ENCODE measurements around the gene CROCC2.

The CROCC2 gene

DNA sequence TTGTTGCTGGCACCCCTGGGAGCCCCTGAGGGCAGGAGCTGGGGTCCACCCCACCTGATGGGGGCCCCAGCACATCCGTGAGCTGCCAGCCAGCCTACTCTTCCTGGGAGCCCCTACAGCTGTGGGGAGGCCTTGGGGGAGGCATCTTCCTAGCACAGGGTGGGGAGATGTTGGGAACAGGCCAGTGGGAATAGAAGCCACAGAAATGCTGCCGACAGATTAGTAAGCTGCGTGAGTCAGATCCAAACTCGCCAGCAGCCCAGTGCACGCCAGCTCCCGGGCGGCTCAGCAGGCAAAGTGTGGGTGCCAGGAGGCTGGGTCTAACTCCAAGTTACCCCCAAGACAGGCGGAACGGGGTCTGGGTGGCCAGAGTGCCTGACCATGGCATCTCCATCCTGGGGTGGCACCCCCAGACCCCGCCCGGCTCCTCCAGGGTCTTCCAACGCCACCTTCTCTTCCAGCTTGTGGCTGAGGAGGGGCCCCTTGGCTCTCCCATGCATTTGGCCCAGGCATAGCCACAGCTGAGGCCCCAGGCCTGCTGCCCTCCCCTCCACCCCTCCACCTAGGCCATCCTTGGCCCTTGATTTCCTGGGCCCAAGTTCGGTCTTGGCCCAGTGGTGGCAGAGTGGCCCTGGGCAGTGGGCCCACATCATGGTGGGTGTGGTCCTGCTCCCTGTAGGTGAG, 15.3 kb downstream of the CROCC2 start:
- DNase-seq (ENCODE audit: low read depth in 2 of 2), result no peak

DNA sequence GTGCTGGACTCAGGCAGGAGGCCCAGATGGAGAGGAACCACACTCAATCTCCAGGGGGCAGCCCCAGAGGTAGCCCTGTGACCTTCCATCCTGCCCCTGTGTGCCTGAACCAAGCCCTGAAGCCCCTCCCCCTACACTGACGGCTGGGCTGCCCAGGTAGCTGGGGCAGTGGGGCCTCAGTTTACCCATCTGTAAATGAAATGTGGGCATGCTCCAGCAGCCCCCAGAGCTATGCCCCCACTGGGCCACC, 15.8 kb downstream of the CROCC2 start:
- DNase-seq (ENCODE audit: low read depth in 2 of 2), result no peak

DNA sequence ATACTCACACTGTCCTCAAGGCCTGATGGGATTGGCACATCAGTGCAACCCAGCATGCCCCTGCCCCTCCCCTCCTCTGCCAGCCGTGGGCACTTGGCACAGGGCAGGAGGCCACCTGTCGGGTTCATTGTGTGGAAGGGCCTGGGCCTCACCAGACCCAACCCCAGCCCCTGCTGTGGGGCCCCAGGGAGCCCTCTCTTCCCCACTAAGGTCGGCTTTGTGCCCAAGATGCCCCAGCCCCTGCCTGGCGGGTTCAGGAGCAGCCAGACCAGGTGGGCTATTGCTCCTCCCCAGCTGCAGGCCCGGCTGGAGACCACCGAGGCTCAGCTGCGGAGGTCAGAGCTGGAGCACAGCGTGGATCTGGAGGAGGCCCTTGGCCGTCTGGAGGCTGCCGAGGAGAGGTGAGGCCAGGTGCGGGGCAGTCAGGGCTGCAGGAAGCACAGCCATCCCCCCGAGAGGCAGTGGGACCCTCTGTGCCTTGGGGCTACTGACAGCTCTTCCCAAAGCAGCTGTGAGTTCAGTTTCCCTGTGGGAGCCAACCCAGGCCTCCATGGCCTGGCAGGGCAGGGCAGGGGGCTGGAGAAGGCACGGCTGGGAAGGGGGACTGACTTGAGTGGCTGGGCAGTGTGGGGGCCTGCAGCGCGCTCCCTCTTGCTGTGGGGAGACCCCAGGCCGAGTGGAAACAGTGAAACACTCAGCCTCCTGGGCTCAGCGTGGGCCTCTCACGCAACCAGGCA, 16.3 kb downstream of the CROCC2 start:
- DNase-seq (ENCODE audit: low read depth in 2 of 2), result no peak

DNA sequence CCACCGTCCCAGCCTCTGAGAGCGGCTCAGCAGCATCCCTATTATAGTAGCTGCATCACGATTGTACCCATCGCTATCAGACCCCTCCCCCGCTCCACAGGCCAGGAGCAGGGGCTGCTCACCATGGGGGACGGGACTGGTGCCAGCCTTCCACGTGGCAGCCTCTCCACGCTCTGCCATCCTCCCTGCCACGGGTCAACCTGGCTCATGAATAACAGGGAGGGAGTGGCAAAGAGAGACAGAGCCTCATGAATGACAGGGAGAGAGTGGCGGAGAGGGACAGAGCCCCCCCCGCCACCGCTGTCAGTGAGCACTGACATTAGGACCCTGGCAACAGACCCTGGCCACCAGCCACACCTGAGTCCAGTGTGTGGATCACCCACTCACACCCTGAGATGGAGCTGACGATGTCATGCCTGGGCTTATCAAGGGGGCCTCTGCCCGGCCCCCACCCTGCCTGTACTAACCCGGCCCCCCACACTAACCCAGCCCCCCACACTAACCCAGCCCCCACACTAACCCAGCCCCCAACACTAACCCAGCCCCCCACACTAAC, 16.9 kb downstream of the CROCC2 start:
- DNase-seq (ENCODE audit: low read depth in 2 of 2), result no peak

DNA sequence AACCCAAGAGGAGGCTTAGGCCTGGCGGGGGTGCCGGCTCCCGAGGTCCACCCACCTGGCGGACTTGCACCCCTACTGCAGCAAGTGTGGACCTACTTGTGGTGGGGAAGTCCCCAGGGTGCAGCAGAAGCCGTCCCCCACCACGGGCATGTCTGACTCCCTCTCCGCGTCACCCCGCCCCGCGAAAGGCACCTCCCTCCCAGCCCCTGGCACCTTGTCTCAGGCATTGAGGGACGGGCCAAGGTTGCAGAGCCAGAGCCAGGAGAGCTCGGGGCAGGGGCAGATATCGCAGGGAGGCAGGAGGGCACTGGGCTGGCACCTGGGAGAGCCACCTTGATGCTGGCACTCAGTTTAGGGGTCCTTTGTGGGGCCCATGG, 19.0 kb downstream of the CROCC2 start:
- no peak for DNase-seq (ENCODE audit: low read depth in 2 of 2)

DNA sequence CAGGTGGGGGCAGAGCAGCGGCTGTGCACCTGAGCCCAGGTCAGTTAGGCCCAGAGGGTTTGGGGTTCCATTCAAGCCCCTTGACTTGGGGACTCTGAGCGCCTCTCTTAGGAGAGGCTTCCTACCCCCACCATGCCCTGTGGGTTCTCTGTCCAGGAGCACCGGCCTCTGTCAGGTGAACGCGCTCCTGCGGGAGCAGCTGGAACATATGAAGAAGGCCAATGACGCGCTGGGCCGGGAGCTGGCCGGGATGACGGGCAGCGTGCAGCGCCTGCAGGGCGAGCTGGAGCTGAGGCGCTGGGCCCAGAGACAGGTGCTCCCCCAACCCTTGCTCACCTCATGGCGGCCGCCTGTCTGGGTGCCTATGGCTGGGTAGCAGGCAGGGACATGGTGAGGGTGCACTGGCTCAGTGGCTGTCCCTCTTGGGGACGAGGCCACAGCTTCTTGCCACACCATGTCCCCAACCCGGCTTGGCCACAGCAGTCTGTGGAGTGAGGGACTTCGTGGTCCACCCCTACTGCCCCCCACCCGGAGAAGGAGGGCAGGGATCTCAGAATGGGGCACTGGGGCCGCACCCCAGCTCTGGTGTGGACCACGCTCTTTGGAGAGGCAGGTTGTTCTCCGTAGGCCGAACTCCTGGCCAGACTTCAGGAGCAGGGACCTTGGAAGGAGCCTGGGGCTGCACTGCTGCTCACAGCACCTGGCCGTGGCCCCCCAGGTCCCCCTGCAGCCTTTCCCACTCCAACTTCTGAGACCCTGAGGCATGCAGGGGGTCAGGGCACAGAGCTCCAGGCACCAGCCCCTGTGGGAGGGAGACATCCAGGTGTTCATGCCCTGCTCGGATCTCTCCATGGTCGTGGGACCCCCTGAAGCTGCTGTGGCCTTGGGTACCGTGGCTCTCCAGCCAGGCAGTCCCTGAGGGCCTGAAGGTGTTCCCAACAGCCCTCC, 19.7 kb downstream of the CROCC2 start:
- no peak for DNase-seq (ENCODE audit: low read depth in 2 of 2)

DNA sequence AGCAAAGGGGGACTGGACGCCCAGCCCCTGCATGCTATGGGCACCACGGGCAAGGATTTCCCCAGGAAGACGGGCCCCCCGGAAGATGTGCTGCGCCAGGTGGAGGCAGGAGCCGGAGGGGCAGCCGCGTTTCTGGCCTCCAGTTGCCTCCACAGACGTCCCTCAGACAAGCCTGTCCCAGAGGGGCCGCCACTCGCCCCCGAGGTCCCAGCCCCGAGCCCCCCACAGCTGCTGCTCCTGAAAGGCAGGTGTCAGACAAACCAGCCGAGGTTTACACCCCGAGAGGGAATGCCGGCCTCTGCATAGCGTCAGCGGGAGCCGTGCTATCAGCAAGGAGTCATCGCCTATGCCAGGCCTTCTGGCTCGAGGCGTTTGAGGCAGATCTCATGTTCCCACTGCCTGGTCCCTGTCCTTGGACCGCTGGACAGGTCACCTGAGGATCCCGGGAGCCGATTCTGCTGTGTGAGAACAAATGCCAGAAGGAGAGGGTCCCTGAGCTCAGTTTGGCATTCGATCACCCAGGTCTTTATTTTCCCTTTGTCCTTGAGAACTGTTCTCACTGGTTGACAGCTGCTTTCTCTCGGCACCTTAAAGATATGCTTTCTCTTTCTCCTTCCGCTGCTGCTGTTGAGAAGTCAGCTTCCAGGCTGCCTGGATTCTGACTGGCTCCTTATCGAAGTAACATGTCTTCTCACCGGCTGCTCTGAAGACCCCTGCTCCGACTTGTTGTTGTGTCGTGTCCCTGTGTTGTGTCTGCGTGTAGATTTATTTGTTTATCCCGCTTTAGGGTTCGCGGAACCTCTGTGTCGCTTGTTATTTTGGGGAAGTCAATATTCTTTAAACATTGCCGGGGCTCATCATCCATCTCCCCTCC, 20.6 kb downstream of the CROCC2 start:
- no peak for DNase-seq (ENCODE audit: low read depth in 2 of 2)

DNA sequence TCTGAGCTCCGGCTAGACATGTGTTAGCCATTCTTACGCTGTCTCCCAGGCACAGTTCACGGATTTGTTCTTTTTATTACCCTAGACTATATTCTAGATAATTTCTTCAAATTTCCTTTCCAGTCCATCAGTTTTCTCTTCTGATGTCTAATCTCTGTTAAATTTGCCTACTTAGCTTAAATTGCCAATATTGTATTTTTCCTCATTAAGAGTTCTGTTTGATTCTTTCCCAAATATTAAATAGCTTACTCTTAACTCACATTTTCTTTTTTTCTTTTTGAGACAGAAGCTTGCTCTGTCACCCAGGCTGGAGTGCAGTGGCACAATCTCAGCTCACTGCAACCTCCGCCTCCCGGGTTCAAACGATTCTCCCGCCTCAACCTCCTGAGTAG, 21.2 kb downstream of the CROCC2 start:
- no peak for DNase-seq (ENCODE audit: low read depth in 2 of 2)

DNA sequence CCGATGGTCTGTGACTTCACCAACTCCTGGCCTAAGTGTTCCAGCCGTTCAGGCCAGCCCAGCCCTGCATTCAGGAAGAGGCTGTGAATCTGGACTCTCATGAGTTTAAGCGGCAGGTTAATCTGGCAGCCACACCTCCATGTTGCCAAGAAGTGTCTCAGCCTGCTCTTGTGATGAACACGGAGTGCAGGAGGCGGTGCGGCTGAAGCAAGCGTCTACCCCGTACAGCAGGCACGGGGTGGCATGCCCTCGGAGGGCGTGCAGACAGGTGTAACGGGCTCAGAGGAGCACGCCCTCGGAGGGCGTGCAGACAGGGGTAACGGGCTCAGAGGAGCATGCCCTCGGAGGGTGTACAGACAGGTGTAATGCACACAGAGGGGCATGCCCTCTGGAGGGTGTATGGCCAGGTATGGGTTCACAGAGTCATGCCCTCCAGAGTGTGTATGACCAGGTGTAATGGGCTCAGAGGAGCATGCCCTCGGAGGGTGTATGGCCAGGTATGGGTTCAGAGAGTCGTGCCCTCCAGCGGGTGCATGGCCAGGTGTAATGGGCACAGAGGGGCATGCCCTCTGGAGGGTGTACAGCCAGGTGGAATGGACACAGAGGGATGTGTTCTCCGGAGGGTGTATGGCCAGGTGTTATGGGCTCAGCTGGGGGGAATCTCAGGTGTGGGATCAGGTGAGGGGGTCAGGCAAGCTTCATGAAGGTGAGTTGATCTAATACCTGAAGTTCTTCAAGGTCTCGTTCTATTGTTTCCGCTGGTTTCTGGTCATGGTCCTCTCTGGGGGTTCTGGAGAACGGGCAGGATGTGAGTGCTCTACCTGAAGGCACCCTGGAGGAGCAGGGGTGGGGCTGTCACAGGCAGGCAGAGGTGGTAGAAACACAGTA, 22.6 kb downstream of the CROCC2 start:
- DNase-seq (ENCODE audit: low read depth in 2 of 2), result no peak

DNA sequence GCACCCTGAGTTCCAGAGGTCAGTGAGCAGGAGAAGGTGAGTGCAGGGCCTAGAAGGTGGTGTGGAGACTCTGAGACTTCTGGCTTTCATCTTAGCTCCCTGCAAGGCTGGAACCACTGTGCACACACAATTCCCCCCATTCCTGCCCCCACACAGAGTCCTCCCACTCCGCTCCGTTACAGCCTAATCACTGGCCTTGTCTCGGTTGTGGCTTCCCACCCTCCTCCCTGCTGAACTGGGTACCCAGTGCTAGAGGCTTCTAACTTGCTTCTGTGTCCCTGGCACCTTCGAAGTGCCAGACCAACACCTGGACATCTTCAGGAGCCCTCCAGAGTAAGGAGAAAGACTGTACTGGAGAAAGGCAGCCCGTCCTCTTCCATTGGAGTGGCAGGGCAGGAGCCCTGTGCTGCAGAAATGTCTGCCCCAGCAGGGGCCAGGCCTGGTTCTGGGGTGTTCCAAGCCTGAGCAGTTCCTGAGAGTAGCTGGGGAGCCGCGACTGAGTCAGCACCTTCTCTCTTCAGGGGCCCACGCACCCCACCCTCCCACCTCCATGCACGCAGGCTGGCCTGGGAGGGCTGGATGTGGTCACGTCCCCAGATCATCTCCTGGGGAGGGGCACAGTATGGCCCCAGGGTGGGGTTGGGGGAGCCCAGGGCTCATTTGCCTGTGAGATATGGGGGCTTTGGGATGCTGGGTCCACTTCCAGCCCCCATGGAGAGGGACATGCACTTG, 23.4 kb downstream of the CROCC2 start:
- DNase-seq (ENCODE audit: low read depth in 2 of 2), result no peak

DNA sequence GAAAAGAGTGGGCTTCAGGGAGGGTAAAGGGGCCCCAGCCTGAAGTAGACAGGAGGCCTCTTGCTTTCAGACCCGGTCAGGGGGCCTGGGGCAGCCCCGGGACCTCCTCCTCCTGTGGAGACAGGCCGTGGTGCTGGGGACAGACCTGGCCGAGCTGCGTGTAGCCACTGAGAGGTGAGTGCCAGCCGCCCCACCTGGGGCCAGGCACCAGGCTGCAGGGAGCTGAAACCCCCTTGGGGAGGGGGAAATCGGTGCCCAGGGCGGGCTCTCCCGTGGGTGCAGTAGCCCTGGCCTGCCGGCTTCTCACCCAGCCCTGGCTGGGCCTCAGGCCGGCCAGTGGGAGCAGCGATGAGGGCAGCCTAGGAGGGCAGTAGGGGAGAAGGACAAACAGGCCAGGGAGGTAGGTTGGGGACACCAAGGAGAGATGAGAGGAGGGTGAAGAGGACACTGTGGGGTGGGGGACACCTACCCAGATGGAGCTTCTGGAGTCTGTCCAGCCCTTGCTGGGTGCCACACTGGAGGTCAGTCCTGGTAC, 24.0 kb downstream of the CROCC2 start:
- DNase-seq (ENCODE audit: low read depth in 2 of 2), result no peak

DNA sequence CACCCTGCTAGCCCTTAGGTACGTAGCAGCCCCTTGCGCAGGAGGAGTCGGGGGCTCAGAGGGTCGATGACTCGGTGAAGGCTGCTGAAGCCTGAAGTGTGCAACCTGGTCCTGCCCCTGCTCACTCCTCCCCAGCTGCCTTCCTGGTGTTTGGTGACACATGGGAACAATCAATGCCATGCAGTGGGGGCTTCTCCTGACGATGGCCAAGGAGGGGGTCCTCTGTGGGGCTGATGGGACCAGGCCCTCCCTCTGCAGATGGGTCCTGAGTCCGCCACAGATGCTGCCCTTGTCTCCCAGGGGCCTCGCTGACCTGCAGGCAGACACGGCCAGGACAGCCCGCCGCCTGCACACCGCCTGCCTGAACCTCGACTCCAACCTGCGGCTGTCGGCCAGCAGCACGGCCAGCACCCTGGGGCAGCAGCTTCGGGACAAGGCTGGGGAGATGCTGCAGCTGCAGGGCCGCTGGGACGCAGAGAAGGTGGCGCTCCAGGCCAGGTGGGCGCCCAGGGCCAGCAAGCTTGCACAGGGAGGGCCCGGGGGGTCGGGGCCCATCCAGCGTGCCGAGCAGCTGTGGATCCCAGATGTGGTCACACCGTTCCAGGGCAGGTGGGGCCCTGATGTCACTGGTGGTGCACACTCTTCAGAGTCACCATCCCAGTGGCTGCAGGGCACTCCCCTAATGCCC, 24.6 kb downstream of the CROCC2 start:
- DNase-seq (ENCODE audit: low read depth in 2 of 2), result no peak

DNA sequence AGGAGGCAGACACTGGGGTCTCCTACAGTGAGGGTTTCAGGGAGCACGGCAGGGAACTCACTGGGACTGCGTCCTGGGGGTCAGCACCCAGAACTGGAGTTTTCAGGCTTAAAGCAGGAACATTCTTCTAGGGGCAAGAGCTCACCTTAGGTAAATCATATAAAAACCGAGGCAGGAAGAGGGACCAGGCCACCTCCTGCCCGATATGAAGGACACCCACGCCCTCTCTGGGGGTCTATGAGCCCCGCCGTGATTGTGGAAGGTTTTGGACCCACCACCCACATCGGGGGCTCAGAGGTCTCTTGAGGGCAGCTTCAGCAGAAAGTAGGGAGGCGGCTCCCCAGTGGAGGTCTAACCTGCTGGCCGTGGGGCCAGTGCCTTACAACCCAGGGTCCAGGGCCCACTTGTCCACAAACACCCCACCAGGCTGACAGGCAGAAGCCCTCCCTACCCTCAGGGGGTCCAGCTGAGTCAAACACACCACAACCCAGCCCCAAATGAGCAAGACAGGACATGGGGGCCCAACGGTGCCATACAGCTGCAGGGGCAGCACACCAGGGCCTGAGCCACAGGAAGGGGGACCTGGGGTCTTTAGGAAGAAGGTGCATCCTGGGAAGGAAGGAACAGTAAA, 25.3 kb downstream of the CROCC2 start:
- DNase-seq (ENCODE audit: low read depth in 2 of 2), result no peak

DNA sequence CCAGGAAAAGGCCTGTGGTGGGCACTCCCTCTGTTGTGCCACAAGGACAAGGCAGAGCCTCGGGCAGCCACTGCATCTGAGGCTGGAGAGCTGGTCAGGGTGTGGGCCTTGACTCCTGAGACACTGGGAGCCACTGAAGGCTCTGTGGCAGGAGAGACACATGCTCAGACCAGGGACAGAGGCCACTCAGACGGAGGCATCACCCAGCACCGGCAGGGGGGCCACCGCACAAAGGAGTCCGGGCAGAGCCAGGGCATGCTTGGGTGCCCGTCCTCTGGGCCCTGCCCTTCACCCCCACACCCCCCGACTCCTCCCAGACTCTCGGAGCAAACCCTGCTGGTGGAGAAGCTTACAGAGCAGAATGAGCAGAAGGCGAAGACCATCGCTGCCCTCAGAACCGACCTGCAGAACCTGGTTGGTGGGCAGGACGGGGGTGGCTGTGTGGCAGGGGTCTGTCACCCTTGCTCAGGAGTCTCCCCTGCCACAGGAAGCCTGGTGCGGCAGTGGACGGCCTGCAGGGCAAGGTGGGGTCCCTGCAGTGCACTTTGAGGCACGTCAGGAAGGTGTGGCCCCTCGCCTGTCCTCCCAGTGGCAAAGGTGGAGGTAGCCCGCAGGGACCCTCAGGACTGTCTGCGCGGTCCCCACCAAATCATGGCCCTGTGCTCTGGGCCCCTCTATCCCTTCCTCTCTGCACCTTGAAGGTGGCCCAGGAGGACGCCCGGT, 26.0 kb downstream of the CROCC2 start:
- DNase-seq (ENCODE audit: low read depth in 2 of 2), result no peak

DNA sequence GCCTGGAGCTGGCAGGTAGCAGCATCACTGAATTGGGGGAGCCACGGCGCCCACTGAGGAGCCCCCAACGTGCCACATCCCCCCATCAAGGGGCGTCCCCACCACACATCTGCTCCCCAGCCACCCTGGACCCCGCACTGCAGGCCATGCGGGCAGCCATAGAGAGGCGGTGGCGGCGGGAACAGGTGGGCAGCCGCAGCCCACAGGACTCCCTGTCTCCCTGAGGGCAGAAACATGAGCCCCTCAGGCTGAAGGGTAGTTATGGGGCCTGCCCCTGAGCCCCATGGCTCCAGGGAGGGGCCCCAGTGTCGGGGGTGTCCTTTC, 26.6 kb downstream of the CROCC2 start:
- DNase-seq (ENCODE audit: low read depth in 2 of 2), result no peak

DNA sequence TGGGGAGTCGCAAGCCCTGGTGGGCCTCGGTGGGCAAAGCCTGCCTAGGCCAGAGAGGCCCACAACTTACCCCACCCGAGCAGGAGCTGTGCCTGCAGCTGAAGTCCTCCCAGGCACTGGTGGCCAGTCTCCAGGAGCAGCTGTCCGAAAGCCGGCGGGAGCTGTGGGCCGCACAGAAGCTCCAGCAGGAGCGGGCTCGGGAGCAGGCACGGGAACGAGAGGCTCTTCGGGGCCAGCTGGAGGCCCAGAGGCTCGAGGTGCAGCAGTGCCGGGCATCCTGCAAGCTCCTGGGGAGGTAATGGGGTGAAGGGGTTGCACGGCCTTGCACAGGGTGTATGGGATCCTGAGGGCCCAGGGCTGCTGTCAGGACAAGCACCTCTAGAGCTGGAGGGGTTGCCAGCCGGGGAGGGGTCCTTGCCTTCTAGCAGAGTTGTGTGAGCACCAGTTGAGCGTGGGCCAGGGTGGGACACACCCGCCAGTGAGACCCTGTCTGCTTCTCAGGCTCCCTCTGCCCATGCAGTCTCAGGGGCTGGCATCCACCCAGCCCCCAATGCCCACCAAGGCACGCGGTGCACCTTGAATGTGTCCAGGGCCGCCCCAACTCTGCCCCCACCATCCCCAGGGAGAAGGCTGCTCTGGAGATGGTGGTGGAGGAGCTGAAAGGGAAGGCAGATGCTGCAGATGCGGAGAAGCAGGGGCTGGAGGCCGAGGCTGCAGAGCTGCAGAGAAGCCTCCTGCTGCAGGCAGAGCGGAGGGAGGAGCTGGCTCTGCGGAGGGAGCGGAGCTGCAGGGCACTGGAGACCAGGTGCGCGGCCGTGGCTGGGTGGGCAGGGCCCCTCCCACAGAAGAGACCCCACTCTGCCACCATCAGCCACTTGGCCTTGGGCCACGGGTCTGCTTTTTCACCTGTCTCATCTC, 27.2 kb downstream of the CROCC2 start:
- DNase-seq (ENCODE audit: low read depth in 2 of 2), result no peak
